Measurements from ENCODE around the gene CYBC1. TPM values are rescaled to one million over a fixed set of nuclear protein-coding genes. Genes with fewer than 3 reads are reported as not detected.

The CYBC1 gene
- total RNA-seq, 1 experiment from 2014 or later: 95.4 TPM

DNA sequence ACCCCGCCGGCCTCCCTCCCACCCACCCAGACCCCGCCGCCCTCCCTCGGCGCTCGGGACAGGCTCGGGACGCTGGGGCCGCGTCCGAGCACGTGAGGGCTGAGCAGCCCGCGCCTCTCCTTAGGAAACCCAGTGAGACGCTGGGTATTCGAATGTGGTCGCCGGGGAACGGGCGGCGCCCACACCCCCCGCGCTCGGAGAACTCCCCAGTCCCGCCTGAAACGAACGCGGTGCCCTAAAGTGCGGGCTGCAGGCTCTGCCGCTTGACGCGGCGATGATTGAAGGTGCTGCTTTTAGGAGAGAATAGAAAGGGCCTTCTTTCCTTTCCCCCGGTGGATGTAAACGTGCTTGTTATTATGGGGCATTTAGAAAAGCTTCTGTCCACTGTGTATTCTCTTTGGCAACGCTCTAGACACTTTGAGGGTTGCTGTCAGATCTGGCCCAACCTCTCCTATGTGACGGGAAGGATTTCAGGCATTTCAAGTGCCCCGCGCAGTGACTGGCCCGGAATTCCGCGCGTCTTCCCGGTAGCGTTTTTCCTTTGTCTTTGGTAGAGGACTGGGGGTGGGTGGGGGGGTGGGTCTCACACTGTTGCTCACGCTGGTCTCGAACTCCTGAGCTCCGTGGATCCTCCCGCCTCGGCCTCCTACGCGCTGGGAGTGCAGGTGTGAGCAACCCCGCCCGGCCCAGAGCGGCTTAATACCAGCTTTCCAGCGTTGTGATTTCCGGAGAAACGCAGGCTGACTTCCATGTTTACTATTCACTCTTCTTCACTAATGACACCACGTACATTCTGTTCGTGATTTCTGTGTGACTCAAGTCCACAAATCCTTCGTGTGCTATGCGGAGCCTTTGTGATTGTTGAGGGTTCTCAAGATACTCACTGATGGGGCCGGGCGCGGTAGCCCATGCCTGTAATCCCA is 47.2 kb upstream of the CYBC1 start:
- Histone ChIP-seq H3K36me3 (ENCODE audit: control insufficient read depth in 1 of 2, insufficient read depth in 2 of 2, low read length in 2 of 2) (no peaks in the 10 kb centered on the region), H3K4me1 (ENCODE audit: control insufficient read depth in 1 of 2, insufficient read depth in 2 of 2, low read length in 2 of 2) (peaks cover 34 to 47% of the 10 kb centered on the region in 2 experiments), H3K9me2 (ENCODE audit: insufficient read depth) (no peaks in the 10 kb centered on the region), H3K27me3 (ENCODE audit: insufficient read depth, low read length) (no peaks in the 10 kb centered on the region), H3K79me2 (ENCODE audit: insufficient read depth, low read length) (no peaks in the 10 kb centered on the region), H3K4me3 (replicated peaks in 1 of 2; ENCODE audit: low read depth in 1 of 2, low read length in 2 of 2) (peak overlapping the region; percentile 15 to 25; a peak in 2 of 4 replicates), H3K9ac (ENCODE audit: low read length) (peak overlapping the region; percentile 25; the same call in 1 of the 2 replicates), H3K9me3 (ENCODE audit: control insufficient read depth in 1 of 2, insufficient read depth in 1 of 2, low read depth in 1 of 2, low read length in 2 of 2) (no peaks in the 10 kb centered on the region), H3K27ac (ENCODE audit: low read depth, low read length) (no peak overlapping the region), H4K20me1 (ENCODE audit: insufficient read depth) (no peaks in the 10 kb centered on the region), H3K4me2 (ENCODE audit: low read length) (peak overlapping the region; percentile 62), H2AFZ (ENCODE audit: low read depth, low read length, poor library complexity, severe bottlenecking) (no peak overlapping the region)
- ChIA-PET CTCF (no interaction called here), POLR2A (no interaction called here), RAD21 (ENCODE audit: low non-redundant PET in 1 of 2, low total read pairs in 2 of 2, uncharacterized antibody in 2 of 2, unreplicated experiment in 2 of 2) (no interaction called here)
- intact Hi-C loops (cut with micrococcal nuclease): no loop called here
- no TSS peak for BruUV-seq (replicated peaks)
- no peak for ATAC-seq
- no peak for DNase-seq (ENCODE audit: low read depth, low spot score)
- TF ChIP-seq, protein P1, sequence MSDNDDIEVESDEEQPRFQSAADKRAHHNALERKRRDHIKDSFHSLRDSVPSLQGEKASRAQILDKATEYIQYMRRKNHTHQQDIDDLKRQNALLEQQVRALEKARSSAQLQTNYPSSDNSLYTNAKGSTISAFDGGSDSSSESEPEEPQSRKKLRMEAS (IDR thresholded peaks at IDR 0.05): peak; percentile 60
- TF ChIP-seq, protein P2, sequence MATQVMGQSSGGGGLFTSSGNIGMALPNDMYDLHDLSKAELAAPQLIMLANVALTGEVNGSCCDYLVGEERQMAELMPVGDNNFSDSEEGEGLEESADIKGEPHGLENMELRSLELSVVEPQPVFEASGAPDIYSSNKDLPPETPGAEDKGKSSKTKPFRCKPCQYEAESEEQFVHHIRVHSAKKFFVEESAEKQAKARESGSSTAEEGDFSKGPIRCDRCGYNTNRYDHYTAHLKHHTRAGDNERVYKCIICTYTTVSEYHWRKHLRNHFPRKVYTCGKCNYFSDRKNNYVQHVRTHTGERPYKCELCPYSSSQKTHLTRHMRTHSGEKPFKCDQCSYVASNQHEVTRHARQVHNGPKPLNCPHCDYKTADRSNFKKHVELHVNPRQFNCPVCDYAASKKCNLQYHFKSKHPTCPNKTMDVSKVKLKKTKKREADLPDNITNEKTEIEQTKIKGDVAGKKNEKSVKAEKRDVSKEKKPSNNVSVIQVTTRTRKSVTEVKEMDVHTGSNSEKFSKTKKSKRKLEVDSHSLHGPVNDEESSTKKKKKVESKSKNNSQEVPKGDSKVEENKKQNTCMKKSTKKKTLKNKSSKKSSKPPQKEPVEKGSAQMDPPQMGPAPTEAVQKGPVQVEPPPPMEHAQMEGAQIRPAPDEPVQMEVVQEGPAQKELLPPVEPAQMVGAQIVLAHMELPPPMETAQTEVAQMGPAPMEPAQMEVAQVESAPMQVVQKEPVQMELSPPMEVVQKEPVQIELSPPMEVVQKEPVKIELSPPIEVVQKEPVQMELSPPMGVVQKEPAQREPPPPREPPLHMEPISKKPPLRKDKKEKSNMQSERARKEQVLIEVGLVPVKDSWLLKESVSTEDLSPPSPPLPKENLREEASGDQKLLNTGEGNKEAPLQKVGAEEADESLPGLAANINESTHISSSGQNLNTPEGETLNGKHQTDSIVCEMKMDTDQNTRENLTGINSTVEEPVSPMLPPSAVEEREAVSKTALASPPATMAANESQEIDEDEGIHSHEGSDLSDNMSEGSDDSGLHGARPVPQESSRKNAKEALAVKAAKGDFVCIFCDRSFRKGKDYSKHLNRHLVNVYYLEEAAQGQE (IDR thresholded peaks at IDR 0.05; ENCODE audit: low read depth): no peak

All from HCT116 (cell line).